ENCODE results near the gene APOL5.

DNA sequence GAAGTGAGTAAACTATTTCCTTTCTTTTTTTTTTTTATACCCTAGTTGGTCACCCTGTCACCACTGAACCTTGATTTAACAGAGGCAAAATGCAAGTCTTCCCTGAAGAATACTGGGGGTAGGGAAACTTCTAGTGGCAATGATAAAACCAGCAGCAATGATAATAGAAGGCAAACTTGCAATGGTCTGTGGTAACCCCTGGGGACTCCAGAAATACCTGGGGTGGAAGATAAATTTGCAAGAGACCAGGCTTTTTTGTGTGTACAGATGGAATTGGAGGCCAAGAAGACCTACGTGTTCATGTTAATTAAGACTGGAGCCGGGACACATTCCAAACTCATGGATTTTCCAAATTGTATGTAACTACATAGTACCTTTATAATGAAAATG, 11.6 kb downstream of the APOL5 start:
- TF ChIP-seq, protein P1, sequence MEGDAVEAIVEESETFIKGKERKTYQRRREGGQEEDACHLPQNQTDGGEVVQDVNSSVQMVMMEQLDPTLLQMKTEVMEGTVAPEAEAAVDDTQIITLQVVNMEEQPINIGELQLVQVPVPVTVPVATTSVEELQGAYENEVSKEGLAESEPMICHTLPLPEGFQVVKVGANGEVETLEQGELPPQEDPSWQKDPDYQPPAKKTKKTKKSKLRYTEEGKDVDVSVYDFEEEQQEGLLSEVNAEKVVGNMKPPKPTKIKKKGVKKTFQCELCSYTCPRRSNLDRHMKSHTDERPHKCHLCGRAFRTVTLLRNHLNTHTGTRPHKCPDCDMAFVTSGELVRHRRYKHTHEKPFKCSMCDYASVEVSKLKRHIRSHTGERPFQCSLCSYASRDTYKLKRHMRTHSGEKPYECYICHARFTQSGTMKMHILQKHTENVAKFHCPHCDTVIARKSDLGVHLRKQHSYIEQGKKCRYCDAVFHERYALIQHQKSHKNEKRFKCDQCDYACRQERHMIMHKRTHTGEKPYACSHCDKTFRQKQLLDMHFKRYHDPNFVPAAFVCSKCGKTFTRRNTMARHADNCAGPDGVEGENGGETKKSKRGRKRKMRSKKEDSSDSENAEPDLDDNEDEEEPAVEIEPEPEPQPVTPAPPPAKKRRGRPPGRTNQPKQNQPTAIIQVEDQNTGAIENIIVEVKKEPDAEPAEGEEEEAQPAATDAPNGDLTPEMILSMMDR (IDR thresholded peaks at IDR 0.05) = no peak
- TF ChIP-seq POLR2A (IDR thresholded peaks at IDR 0.05) = no peak
